GM12878 (cell line): ENCODE data around the gene KRTAP5-4.

Experiments
- BCLAF1 ChIP-seq: fragments of 450-650 bp; IDR thresholded peaks from 2 replicates; pipeline ENCODE4 v1.6.1; 2017; ENCODE audit warnings: antibody characterized with exemption, mild to moderate bottlenecking, moderate library complexity
- BMI1 ChIP-seq: fragments of 450-650 bp; IDR thresholded peaks from 2 replicates; pipeline ENCODE4 v1.6.1; 2016; ENCODE audit warnings: mild to moderate bottlenecking, moderate library complexity, borderline replicate concordance
- POU2F2 ChIP-seq: IDR thresholded peaks from 3 replicates; pipeline ENCODE4 v1.6.1; 2011; ENCODE audit warnings: low read depth, mild to moderate bottlenecking, low read length, borderline replicate concordance
- TF ChIP-seq, protein P1 (sequence below), 3 experiments: IDR thresholded peaks in 2 of 3; conservative IDR thresholded peaks in 1 of 3; 2 replicates each; pipeline ENCODE4 v1.5.1; 2011; ENCODE audit warnings: low read depth in 3 of 3, low read length in 3 of 3, mild to moderate bottlenecking in 3 of 3, control low read depth in 2 of 3, moderate library complexity in 2 of 3, inconsistent platforms in 1 of 3, mixed read lengths in 1 of 3; ENCODE audit not compliant: control insufficient read depth in 2 of 3, insufficient read depth in 1 of 3; ENCODE audit errors: extremely low read depth in 1 of 3

DNA sequence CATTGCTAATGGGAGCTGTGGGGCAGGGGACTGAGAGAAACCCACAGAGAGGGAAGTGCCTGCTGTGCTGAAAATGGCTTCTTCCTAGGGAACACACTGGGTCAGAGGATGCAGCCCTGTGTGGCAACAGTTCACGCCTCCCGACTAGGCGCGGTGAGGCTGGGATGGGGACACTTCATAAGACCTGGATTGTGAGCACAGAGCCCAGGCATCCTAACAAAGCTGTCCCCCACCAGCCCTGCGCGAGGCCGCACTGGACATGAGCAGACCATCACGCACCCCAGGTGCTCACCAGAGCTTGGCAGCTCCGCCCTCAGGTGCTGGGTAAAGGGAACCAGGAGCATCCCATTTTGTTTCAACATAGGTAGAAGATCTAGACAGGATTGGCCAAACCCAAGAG is 1.8 kb upstream of the KRTAP5-4 start:
- TF ChIP-seq POU2F2 (no peak), BCLAF1 (no peak), BMI1 (no peak)
- TF ChIP-seq, protein P1, sequence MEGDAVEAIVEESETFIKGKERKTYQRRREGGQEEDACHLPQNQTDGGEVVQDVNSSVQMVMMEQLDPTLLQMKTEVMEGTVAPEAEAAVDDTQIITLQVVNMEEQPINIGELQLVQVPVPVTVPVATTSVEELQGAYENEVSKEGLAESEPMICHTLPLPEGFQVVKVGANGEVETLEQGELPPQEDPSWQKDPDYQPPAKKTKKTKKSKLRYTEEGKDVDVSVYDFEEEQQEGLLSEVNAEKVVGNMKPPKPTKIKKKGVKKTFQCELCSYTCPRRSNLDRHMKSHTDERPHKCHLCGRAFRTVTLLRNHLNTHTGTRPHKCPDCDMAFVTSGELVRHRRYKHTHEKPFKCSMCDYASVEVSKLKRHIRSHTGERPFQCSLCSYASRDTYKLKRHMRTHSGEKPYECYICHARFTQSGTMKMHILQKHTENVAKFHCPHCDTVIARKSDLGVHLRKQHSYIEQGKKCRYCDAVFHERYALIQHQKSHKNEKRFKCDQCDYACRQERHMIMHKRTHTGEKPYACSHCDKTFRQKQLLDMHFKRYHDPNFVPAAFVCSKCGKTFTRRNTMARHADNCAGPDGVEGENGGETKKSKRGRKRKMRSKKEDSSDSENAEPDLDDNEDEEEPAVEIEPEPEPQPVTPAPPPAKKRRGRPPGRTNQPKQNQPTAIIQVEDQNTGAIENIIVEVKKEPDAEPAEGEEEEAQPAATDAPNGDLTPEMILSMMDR (IDR thresholded peaks at IDR 0.05 in 2 of 3, conservative IDR thresholded peaks at IDR 0.05 in 1 of 3; ENCODE audit: control insufficient read depth in 2 of 3, extremely low read depth in 1 of 3, insufficient read depth in 1 of 3, low read depth in 3 of 3, low read length in 3 of 3): no peak
